Esophagus muscularis mucosa (tissue), 4 donors: ENCODE data around the gene LDLRAD3.

Experiments used
- EP300 ChIP-seq: sonication (generic); formaldehyde crosslinking; IDR thresholded peaks from one replicate; pipeline ENCODE4 v1.6.1; 2017; ENCODE audit warnings: antibody characterized with exemption
- POLR2A ChIP-seq: fragments of 450-650 bp; IDR thresholded peaks from one replicate; pipeline ENCODE4 v1.6.1; 2017; ENCODE audit warnings: antibody characterized with exemption, moderate library complexity, mild to moderate bottlenecking, low read depth
- POLR2AphosphoS5 ChIP-seq, 2 donors: sonication (generic); formaldehyde crosslinking; IDR thresholded peaks; one replicate each; pipeline ENCODE4 v1.6.1; 2017; ENCODE audit warnings: antibody characterized with exemption in 2 of 2
- TF ChIP-seq, protein P1 (sequence below), 3 experiments: fragments of 200-600 bp in 2 of 3; fragments of 450-650 bp in 1 of 3; sonication (generic) in 2 of 3; IDR thresholded peaks; one replicate each; pipeline ENCODE4 v1.5.1; 2017 to 2019; ENCODE audit warnings: antibody characterized with exemption in 3 of 3, mild to moderate bottlenecking in 2 of 3, moderate library complexity in 1 of 3

DNA sequence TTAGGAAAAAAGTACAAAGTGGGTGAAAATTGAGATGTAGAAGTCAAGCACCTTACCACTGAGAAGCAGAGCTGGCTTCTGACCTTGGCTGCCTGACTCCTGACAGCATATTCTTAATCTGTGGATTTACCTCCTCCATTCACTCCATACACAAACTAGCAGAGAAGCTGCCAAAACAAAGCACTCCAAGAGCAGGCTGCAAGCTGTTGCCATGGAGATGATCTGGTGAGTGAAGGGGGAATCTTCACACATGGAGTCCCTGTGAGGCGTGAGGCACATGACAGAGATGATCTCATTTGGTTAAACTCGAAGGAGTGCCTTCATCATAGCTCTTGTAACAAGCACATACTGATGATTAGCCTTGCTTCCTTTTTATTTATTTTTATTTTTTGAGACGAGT is 329.2 kb downstream of the LDLRAD3 start:
- TF ChIP-seq POLR2A, result no peak
- TF ChIP-seq, protein P1, sequence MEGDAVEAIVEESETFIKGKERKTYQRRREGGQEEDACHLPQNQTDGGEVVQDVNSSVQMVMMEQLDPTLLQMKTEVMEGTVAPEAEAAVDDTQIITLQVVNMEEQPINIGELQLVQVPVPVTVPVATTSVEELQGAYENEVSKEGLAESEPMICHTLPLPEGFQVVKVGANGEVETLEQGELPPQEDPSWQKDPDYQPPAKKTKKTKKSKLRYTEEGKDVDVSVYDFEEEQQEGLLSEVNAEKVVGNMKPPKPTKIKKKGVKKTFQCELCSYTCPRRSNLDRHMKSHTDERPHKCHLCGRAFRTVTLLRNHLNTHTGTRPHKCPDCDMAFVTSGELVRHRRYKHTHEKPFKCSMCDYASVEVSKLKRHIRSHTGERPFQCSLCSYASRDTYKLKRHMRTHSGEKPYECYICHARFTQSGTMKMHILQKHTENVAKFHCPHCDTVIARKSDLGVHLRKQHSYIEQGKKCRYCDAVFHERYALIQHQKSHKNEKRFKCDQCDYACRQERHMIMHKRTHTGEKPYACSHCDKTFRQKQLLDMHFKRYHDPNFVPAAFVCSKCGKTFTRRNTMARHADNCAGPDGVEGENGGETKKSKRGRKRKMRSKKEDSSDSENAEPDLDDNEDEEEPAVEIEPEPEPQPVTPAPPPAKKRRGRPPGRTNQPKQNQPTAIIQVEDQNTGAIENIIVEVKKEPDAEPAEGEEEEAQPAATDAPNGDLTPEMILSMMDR (IDR thresholded peaks at IDR 0.05), result no peak
- TF ChIP-seq POLR2AphosphoS5 (IDR thresholded peaks at IDR 0.05), result no peak
- TF ChIP-seq EP300, result no peak
